HPDE6-E6E7 (cell line): ENCODE results near the gene FBXO47.
A peak's percentile ranks its signal among the peaks of the same experiment; 100 is the strongest.
"Not testable (repeated sequence)": the region's sequence is repeated elsewhere in the genome, so short reads cannot be mapped to it uniquely, and the experiment has no call there.

Experiments
- DNase-seq: peaks from one replicate; pipeline ENCODE4 v3.0.0; 2011; ENCODE audit warnings: missing footprints; ENCODE audit errors: extremely low spot score

FBXO47 gene

DNA sequence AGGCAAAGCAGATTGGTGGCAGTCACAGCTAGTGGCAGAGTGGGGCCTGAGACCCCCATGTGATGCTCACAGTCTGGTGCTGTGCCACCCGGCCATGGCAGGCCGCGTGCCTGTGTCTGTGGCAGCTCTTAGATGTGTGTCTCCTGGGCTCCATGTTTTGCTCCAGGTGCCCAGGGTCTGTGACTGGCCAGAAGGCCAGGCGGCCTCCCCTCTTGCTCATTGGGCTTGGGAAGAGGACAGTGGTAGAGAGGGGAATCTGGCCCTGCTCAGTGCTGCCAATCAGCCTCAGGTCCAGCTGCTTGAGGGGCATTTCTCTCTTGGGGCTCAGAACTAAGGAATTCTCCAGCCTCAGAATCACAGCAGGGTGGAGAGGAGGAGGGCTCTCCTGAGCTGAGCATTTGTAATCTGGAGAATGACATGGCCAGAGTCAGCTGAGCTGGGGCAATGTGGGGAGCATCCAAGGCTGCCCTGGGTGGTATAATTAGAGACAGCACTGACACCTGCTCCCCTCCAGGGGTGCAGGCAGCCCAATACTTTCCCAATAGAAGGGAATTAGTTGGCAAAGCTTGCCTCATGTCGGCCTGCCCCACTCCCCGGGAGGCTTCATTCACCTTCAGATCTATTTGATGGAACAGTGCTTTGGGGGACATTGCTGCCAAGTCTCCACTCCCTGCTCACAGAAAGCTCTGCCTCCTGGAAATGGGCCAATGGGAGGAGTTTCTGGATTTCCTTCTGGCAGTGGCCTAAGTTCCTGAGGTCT is 44.5 kb downstream of the FBXO47 start:
- no peak for DNase-seq

- no peak for DNase-seq
Observed at GRCh38 chr17:38921756-38922411, 45.3 kb downstream of the FBXO47 start.

DNA sequence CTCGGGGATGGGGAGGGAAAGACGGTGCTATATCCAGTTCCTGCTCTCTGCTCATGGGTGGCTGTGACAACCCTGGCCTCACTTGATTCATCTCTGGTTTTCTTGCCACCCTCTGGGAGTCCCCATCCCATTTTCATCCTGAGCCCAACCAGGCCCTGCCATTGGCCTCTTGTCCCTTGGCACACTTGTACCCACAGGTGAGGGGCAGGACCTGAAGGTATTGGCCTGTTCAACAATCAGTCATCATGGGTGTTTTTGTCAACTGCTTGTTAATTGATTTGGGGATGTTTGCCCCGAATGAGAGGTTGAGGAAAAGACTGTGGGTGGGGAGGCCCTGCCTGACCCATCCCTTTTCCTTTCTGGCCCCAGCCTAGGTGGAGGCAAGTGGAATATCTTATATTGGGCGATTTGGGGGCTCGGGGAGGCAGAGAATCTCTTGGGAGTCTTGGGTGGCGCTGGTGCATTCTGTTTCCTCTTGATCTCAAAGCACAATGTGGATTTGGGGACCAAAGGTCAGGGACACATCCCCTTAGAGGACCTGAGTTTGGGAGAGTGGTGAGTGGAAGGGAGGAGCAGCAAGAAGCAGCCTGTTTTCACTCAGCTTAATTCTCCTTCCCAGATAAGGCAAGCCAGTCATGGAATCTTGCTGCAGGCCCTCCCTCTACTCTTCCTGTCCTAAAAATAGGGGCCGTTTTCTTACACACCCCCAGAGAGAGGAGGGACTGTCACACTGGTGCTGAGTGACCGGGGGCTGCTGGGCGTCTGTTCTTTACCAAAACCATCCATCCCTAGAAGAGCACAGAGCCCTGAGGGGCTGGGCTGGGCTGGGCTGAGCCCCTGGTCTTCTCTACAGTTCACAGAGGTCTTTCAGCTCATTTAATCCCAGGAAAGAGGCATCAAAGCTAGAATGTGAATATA is 46.6 kb downstream of the FBXO47 start:
- DNase-seq, result no peak

GRCh38 chr17:38919316-38920078 is 47.7 kb downstream of the FBXO47 start:
- no peak for DNase-seq

- DNase-seq, result no peak
Observed at GRCh38 chr17:38918916-38919315, 48.3 kb downstream of the FBXO47 start.

DNA sequence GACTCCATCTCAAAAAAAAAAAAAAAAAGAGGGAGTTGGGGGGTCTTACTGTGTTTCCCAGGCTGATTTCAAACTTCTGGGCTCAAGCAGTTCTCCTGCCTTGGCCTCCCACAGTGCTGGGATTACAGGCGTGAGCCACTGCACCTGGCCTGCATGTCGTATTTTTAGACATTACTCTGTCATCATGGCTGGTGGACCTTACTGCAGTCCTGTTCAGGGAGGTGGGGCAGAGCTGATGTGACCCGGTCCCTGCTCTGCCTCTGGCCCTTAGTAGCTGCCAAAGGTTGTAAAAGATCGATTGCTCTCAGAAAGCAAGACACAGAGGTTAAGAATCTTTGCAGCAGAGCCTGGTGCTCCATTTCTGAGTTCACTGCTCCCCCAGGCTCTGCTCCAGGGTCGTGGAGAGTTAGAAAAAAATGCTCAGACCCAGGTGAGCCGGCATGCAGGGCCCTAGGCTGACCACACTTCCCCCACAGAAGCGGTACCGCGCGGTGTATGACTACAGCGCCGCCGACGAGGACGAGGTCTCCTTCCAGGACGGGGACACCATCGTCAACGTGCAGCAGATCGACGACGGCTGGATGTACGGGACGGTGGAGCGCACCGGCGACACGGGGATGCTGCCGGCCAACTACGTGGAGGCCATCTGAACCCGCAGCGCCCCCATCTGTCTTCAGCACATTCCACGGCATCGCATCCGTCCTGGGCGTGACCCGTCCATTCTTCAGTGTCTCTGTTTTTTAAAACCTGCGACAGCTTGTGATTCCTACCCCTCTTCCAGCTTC is 48.9 kb downstream of the FBXO47 start:
- DNase-seq, result no peak

DNA sequence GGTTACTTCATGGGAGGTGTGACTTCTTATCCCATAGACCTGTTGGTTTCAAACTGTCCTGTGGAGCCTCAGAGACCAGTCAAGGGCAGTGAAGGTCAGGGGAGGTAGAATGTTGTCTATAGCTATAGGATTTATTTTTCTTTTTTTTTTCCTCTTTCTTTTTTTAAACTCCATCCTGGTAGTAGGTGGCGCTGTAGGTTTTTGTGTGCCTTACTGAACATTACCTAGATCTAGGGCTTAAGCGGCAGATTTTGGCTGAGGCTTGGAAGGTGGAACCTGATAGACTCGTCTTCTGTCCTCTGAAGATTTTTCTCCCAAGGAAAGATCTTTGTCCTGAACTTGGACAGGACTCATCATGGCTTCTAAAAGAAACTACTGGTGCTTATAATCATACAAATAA is 49.9 kb downstream of the FBXO47 start:
- no peak for DNase-seq

DNA sequence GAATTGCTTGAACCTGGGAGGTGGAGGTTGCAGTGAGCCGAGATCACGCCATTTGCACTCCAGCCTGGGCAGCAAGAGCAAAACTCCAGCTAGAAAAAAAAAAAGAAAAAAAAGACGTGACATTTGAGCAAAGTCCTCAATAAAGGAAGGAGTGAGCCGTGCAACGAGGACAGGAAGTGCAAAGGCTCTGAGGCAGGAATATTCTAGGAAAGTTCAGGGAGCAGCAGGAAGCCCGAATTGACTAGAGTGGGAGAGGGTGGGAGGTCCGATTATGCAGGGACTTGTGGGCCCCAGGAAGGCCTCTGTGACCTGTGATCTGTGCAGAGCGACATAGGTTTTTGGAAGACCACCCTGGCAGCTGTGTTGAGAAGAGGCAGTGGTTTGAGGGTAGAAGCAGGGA is 50.4 kb downstream of the FBXO47 start:
- DNase-seq, result no peak

DNA sequence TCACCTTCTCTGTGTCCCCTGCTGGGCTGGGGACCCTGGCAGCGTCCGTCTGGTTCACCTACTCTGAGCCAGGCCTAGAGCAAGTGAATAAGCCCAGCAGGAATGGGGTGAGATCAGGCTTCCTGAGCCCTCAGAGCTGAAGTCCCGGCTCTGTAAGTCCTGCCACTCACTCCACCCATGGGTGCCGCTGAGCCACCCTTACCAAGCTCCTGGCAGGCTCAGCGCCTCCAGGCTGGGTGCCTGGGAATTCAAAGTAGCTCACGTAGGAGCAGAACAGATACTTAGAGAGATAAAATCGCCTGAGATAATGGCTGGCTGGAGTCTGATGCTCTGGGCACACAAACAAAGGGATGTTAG is 51.6 kb downstream of the FBXO47 start:
- DNase-seq, result no peak

DNA sequence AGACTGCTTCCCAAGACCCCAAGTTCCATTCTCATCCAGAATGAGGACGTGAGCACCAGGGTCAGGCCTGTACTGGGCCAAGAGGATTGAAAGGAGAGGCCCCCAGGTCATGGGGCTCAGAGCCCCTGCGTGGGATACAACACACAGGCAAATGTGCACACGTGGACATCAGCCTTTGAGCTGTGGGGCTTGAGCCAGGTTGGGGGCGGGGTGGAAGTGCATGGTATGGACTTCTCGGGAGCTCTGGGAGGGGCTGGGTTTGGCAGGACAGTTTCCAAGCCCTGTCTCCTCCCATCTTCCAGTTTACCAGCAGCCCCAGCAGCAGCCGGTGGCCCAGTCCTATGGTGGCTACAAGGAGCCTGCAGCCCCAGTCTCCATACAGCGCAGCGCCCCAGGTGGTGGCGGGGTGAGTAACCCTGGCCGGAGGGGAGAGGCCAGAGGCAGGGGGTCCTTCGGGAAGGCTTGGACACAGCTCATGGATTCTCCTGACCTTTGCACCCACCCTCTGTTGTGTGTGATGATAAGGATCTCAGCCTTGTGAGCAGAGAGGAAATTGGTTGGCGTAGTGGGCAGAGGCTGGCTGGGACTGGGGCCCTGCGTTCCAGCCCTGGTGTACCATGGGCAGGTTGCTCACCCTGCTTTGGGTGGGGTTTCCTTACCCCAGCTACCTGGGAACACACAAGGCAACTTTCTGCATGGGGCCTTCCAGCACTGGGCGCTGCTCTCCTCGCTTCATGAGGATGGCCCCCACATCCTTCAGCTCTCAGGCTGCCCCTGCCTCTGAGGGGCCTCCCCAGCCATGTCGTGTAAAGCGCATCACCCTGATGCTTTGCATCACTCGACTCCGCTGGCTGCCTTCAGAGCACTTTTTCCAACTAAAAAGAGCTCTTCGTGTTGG is 52.2 kb downstream of the FBXO47 start:
- DNase-seq, result no peak

DNA sequence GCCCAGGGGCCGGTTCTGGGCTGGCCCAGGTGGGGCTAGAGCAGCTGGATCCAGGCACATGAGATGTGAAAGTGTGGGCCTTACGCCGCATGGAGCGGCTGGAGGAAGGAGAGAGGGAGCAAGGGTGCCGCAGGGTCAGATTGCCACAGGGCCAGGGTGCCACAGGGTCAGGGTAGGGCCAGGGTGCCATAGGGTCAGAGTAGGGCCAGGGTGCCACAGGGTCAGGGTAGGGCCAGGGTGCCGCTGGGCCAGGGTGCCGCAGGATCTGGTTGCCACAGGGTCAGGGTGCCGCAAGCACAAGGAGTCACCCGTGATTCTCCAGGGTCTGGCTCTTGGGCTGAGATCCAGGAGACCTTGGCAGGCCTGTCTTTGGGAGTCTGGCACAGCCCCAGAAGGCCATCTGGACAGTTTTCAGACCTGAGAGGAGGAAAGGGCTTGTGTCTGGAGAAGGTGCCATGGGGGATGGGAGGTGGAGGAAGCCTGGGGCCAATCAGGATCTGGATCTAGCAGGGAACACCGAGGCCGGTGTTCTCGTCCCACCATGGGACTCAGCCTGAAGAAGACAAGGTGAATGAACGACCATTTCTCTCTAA is 54.9 kb downstream of the FBXO47 start:
- no peak for DNase-seq

DNA sequence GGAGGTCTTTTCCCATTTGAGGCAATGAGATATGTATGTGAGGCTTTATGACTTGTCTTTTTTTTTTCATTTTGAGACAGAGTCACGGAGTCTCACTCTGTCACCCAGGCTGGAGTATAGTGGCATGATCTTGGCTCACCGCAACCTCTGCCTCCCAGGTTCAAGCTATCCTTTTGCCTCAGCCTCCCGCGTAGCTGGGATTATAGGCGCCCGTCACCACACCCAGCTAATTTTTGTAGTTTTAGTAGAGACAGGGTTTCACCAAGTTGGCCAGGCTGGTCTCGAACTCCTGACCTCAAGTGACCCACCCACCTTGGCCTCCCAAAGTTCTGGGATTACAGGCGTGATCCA is 55.5 kb downstream of the FBXO47 start:
- not testable (repeated sequence) for DNase-seq

DNA sequence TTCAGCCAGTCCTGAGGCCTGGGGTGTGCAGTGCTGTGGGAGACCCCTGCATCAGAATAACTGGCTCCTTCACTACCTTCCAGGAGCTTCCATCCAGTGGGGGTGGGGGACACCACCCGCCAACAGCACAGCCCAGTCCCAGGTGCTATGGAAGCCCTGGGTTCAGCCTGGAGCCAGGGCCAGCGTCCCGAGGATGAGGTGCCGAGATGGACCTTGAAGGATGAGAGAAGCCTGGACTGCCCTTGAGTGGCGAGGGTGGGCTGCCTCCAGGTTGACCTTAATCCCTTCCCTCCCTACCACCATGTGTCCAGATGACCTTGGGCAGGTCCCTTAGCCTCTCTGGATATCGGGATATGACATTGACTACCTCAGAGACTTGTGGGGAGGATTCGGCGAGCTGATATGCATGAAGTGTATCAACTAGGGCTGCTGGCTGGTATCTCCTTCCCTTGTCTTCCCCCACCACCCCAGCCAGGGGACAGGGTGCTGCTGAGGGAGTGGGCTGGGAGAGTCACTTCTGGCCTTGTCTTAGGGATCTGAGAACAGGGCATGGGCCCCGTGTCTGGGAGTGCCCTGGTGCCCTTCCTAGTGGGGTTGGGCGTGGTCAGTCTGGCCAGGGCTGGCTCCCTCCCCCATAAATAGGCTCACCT is 56.0 kb downstream of the FBXO47 start:
- no peak for DNase-seq

GRCh38 chr17:38910325-38910724 is 56.9 kb downstream of the FBXO47 start:
- DNase-seq, result no peak

DNA sequence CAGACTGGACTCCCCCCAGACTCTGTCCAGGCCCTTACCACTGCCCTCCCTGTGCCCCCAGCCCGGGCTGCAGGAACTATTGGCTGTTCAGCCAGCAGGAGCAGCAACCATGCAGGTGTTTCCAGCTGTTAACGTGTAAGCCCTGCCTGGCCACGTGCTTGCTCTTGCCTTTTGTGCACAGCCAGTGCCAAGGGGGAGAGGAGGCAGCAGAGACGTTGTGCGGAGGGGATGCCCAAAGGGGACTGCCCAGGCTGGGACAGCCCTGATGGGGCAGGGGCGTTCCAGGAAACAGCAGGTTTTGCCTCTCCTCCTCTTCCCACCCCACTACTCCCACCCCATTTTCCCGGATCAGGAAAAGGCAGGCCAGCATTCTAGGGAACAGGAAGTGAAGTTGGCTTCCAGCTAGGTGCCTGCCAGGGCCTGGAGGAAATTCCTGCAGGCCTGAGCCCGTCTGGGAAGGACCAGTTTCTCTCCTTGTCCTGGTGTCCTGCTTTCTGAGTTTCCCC is 58.5 kb downstream of the FBXO47 start:
- peak; percentile 41 for DNase-seq

DNA sequence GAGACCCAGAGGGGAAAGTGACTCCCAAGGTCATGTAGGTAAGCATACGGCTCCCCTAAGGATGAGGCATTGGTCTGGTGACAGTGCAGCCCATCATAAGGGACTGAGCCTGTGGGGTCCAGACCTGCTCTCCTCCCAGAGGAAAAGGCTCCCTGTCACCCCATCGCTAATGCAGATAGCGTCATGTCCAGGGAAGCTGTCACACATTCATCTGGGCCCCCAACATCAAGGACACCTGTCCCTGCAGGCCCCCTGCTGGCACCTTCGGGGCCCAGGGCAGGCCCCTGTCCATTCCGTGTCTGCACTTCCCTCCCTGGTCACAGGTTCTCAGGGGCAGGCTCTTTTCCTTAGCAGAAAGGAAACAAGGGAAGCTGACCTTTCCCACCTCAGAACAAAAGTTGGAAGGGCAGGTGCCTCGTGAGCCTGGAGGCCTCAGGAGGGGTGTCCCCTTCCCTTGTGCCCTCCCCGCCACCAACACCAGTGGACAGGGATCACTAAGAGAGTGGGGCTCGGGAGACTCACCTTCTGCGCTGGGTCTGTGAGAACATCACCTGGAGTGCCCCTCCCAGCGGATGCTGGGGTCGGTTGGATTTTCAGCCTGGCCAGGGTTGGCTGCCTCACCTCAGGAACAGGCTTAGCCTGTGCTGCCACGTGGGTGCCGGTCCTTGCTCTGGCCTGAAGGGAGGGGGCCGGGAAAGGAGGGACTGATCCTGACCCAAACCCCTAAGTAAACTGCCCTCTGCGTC is 59.1 kb downstream of the FBXO47 start:
- no peak for DNase-seq

- DNase-seq, result no peak
Observed at GRCh38 chr17:38906460-38907228, 60.6 kb downstream of the FBXO47 start.
